ENCODE measurements around the gene GUCY2F.

Gene GUCY2F

DNA sequence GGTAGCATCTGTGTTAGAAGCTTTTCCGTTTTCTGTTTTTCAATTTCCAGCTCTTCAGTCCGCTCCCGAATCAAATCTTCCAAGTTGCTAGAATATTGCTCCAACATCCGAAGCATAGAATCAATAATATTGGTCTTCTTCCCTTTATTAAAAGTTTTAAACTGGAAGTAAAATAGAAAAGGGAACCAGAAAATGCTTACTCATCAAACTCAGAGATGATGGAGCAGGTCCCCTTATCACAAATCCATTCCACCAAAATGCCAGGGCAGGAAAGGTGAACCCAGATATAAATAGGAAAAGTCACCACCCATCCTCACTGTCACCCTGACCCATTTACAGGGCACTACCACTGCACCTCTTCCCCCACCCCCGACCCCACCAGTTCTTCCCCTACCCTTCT is 89.0 kb downstream of the GUCY2F start:
- no peak for DNase-seq

DNA sequence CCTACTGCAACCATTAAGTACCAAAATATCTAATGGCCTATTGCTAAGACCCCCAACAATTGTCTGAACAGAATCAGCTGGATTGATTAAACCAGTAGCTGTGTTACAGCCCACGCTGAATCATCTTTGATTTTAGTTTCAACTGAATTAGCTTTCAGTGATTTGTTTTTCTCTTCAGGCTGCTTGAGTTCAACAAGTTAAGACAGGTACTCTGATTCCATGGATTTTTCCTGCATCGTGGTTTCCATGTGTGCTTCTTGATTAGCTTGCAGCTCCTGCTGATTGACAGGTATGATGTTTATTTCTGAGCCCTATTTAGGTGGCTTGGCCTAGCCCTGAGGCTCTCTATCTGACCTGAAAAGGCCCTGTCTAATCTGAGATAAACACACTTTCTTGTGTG is 91.3 kb downstream of the GUCY2F start:
- DNase-seq: no peak

DNA sequence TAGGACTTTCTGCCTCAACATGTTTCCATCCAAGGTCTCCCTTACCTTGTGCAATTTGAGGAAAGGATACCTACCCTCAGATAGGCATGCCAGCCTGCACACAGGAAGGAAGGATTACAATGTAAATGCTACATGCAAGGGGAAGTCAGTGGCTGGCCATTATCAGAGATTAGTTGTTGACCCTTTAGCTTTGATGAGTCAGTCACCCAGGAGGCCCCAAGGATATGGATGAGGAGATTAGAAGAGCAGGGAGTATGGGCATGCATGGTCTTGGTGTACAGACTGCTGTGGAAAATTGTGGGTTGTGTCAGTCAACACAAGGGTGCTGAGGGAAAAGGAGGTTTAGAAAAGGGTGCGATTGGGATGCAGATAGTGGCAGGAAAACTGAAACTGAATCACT is 92.0 kb downstream of the GUCY2F start:
- DNase-seq: no peak

DNA sequence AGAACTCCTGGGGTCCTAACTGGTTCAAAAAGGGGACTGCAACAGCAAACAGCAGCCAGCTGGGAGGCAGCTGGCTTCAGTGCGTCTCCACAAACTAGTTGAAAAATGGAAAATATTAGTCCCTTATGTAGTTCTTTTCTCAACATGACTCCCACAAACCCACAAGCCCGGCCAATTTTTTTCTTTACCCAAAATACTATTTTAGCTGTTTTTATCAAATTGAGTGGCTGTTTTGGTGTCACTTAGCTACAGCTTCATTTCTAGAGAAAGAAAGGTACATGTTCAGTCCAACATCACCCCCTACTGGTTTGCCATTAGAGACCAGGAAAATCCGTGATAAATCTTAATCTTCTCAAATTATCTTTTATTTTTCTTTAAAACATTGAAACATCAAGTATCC is 97.2 kb downstream of the GUCY2F start:
- peak; percentile 43 to 65 (median 63) for DNase-seq

DNA sequence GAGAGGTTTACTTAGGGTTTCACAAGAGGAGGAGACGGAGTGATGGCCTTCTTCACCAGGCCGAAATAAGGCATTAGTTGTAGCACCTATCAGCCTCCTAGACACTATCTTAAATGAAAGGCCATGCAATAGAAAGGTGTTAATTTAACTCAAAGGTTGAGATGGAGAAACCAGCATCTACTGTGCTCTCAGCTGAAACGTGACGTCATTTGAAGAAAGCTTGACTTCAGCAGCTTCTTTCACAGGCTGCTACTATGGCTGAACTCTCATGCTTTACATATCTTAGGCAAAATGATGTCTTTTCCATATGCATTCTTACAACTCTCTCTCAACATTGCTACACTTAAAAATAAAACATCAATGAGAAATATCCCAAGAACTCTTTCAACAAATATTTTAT is 99.6 kb downstream of the GUCY2F start:
- no peak for DNase-seq

DNA sequence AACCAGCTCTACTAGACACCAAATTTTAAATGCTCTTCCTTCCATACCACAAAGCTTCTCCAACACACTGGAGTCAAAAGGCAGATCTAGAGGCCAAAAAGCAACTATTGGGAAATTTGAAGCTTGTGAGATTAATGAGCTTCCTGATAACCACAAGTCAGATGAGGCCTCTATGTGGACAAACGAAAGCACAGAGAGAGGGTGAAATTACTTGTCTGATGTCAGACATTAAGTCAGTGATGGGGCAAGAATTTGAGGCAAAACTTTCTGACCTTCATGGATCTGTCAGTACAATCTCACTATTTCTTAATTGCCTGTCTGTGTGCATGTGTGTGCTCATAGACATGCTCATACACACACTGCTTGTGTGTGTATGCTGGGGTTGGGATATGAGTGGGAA is 103.6 kb downstream of the GUCY2F start:
- DNase-seq: peak; percentile 38 to 55 (median 52)

DNA sequence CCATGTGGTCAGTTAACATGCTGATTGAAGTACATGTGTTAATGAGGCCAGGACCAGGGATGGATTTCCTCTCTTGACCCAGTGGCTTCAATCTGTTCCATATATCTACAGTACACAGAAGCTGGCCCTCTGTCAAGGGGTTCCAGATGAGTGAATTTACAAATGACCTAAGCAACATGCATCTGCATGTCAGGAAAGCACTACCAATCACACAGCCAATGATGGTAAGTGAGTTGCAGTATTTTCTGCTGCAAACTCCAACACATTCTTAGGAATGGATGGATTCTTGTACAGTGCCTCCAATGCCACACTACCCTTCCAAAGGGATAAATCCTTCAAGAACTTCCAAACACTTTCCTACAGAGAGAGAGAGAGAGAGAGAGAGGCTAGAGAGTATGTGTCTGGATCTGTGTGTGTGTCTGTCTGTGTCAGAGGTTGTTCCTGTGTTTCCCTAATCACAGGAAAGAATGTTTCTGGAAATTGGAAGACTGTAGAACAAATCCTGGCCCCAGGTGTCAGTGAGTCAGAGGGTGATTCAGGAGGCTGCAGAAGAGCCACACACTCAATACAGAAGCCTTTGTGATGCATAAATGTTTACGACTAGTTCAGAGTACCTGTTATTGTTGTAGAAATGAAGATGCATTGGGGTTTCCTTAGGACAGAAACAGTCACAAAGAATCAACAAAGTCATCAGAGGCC is 107.5 kb downstream of the GUCY2F start:
- DNase-seq: no peak

DNA sequence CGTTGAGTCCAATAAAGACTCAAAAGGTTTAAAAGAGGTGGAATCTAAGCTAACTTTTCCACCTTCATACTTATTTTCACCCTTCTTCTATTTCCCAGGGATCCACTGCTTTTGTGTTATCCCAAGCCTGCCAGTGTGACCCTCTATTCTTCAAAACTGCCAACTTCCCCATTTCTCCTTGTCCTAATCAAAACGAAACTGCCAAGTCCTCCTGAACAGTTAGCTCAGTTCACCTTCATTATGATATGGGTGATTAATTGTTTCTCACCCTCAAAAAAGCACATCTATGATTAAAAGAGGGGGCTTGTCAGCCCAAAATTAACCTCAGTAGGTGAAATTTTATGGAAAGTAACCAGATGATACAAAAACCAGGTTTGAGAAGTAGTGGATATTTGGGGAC is 108.4 kb downstream of the GUCY2F start:
- peak in 1 of 3 donors; percentile 37 for DNase-seq

DNA sequence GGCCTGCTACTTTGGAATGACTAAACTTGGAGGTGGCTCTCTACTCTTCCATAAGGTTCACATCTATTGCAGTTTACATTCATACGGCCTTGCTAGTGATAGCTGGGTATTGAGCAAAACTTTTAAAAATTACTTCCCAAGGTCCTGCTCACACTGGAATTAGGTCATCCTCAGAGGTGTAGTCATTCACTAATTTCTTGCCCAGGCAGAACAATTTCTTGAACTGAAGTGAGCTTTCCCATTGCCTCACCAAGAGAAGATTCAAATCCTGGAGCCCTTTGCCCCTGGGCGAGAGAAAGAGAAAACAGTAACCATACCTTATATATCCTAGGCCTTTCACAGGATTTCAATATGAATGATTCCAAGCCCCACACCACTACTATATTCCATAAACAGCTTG is 109.2 kb downstream of the GUCY2F start:
- DNase-seq: no peak

DNA sequence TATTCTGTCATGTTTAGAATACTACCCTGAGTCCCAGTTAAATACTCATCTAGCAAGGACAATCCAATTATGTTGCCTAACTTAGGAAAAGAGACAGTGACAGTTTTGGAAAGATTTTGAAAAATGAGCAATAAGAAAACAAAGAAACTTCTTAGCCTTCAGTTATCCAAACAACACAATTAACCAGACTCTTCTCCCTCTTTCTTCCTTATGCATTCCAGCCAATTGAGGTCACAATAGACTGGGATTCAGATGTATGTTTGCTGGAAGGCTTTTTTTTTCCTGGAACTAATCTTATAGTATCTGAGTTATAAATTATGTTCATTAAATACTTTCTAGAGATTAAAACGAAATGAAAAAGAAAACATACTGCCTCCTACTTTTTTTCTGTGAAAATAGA is 109.6 kb downstream of the GUCY2F start:
- DNase-seq: no peak

DNA sequence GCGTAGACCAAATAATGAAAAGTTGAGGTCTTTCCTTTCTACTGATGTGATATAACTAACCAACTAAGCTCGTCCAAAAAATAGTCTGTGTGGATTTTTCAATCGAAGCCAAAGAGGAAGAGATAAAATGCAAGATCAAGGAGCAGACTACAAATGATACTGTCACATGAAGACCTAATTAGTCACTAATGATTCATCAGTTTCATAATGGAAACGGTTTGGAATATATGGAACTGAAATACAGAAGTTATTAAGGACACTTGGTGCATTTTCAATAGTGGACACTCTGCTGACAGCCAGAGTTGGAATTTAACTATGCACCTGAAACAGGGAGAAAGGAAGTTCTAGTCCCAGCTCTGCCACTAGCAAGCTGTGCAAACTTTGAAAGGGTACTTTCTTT is 119.8 kb downstream of the GUCY2F start:
- peak; percentile 51 to 91 (median 87) for DNase-seq

DNA sequence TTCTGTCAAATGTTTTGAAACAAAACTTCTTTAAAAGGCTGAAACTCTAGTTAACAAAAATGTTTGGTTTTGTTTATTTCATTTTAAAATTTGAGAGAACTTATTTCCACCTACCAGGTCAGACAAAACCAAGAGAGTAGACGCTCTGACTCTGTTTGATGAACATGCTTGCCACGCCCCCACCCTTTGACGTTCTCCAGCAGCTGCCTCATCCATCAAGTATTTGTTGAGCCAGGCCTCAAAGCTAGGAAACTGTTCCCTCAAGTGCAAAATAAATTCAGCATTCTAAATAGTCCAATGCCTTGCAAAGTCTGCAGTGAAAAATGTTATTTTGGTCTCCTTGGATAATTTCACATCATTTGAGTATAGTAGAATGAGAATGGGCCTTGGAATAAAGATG is 121.6 kb downstream of the GUCY2F start:
- DNase-seq: no peak

DNA sequence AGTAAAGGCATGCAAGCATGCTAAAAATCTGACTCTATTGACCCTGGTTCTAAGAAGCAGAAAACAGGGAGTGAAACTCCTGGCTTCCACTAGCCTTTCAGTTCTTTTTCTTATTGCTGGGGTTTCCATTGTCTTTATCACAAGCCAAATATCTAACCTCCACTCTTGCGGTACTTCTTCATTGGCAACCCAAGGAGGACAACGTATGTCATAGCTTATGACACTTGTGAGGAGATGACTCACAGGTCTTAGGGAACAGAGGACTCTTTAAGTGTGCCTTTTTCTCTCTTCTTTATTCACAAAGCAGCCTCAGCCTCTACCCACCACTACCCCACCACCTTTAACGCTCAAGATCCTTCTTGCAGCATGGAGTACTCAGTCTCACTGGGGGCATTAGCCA is 124.2 kb downstream of the GUCY2F start:
- peak; percentile 60 to 82 (median 78) for DNase-seq

DNA sequence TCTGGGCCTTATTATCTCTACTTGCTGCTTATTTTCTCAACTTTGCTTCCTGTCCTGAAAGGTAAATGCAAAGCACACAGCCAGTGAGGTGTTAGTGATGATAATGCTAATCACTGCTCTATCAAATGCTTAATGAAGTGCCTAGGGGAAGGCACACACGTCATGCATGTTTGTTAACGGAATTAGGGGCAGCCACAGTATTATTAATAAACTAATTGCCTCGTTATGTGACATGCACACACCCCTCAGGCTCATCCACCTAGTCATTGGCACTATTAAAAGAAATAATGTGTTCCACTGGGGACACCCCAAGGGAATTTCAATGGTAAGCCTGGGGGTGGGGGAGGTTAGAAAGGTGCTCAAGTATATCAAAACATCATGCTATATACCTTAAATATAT is 125.2 kb downstream of the GUCY2F start:
- no peak for DNase-seq

DNA sequence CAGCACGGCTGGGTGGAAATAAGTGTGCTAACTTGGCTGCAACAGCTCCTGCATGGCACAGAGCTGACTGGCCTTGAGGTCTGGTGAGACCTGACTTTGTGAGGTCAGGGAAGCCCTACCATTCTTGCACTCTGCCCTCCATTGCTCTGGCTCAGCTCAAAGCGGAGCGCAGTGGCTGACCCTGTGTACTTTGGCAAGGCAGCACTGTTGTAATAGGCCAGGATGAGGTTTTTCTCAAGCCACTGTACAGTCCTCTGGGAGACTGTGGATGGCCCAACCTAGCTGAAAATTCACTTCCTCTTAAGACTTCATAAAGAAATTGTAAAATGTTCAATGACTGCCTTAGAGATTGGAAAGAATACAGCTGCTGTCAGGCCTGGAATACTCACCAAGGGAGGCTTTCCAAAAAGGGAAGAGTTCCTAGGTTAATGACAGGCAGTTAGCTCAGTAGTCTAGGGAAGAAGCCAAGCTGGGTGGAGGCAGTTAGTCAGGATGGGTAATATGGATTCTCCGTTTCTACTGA is 129.8 kb downstream of the GUCY2F start:
- DNase-seq: peak; percentile 38 to 43 (median 42)

DNA sequence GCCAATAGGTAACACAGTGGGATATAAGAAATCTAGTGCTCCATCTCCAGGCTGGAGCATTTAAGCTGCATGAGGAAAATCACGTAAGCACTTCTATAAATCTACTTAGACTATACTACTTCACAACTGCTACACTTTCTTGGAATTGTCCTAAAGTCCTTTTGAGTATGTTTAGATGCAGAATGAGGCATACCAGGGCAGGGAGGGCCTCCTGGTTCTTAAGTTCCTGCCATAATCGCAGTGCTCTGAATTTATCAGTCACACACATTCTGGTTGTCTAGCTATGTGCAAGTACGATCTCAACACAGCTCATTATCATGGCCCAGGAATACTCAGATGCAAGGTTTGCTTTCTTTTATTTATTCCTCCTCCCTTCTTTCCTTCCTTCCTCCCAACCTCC is 130.3 kb downstream of the GUCY2F start:
- no peak for DNase-seq

DNA sequence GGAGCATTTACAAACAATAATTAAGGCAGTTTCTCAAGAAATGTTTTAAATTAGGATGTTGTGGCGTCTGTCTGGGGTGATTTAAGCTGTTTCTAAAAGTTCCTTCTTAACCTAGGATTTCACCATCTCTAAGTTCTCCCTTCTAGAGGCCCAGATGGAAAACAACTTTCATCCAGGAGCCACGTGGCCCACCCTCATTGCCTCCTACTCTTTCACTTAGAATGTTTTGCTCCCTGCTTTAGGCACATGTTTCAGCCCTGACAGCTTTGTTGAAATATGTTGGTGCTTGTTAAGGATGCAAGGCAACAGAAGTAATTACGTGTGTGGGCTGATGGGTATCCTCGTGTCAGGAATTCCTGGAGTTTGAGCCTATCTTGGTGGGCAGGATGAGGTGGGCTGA is 131.3 kb downstream of the GUCY2F start:
- DNase-seq: peak; percentile 41 to 53 (median 49)

DNA sequence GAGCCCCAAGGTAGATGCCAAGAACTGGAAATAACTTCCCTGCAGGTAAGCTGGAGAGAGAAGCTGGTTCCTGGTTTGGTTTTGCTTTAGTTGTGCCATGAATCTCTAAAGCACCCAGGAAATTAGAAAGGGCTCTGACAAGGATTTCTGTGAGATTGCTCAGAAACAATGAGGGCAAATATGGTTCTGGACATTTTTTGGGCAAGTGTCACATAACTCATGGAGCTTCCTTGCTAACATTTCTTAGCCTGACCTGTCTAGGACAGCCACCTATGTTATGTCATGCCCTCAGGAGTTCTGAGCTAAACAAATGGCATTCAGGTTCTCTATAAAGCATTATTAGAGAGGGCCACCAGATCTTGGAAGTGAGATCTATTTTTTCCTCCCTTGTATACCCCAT is 131.8 kb downstream of the GUCY2F start:
- no peak for DNase-seq

DNA sequence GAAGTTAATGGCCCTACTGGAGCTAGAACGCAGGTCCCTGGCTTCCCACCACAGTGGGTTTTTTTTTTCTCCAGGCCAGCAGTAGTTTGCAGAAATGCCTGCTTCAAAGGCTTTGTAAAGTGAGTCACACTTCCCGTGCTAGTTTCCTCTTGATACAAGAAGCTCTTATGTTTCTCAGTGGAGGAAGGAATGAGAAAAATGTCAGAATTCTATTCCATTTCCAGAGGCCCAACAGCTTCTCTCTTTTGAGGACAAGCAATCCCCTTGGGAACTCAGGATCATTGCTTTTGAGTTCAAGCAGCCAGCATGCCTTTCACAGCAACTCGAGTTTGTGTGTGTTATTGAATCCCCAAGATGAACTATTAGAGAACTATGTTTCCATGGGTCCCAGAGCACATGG is 134.3 kb downstream of the GUCY2F start:
- DNase-seq: peak; percentile 56 to 72 (median 70)

DNA sequence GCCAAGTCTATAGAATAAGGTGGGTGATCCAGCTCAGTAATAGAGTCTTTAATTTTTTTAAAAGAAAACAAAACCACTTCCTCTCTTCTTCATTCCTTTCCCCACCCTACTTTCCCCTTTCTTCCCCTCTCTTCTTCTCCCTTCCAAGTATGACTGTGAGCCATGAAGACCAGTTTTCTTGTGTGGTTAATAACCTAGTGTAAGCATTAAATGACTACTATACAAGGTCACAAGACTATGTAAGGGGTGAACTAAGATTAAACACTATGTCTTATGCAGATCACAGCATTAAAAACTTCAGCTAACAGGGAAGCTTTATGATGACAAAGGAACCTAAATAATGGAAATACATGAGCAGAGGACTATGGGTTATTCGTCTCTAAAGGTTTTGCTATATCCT is 135.4 kb downstream of the GUCY2F start:
- peak; percentile 24 to 60 (median 58) for DNase-seq

DNA sequence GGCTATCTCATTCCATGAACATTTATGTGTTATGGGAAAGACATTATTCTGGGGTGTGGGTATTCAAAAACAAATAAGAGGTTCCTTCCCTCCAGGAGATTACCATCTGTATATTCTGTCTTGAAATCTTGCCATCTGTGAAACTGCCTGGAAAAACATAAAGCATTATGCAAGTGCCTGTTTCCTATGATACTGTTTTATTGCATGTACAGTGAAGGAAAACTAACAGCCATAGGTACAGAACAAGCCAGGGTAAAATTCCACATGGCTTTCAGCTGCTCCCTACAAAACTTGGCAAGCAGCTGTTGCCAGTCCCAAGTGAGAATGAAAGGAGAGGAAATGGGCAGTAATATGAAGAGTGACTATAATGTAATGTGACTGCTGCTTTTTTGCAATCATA is 136.0 kb downstream of the GUCY2F start:
- no peak for DNase-seq

DNA sequence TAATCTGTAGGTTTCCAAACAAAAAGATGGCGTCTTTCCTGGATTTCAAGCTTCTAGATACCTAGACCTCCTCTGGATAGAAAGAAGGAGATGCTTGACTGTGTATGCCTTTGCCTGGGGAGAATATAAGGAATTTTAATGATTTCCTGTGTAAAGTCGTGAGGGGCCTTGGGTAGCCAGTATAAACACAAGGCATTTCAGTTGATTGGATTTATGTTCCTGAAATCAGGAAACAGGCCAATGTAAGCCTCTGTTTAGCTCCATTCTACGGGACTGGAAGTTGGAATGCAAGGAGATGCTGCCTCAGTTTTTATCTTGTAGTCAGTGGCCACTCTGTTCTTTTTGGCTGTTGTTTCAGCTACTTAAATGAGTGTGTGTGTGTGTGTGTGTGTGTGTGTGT is 137.2 kb downstream of the GUCY2F start:
- no peak for DNase-seq

DNA sequence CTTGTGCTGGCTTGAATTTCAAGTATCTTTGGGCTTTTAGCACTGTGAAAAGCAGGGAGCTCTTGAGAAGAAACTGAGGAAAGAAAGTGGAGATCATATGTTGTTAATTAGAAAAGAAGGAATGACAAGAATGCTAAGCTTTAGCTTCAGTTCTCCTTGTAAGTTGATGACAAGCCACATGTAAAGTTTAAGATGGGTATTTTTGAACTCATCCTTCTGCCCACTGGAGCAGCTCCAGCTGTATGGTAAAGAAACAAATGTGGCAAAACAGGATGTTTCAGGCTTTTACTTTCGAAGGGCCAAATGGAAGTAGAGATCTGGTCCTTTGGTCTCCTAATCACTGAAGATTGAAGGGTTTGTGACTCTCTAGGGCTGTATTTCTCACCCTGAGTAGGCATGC is 137.8 kb downstream of the GUCY2F start:
- no peak for DNase-seq

DNA sequence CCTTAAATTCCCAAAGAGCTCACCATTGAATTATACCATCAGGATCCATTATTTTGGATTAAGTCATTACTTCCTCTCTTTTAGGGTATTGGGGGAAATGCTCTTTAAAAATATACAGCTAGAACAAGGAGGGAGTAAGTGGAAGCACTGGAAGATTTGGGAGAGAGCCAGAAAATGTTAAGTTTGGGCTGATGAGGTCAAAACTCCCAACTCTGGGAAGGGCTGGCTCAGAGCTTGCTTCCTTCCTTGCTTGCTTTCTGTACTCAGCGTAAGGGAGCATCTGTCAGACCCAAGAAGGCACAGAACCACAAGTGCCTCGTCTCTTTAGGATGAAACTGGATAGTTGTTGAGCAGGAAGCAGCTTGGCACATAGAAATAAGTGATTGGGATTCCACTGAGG is 138.2 kb downstream of the GUCY2F start:
- DNase-seq: peak in 1 of 3 donors; percentile 42

DNA sequence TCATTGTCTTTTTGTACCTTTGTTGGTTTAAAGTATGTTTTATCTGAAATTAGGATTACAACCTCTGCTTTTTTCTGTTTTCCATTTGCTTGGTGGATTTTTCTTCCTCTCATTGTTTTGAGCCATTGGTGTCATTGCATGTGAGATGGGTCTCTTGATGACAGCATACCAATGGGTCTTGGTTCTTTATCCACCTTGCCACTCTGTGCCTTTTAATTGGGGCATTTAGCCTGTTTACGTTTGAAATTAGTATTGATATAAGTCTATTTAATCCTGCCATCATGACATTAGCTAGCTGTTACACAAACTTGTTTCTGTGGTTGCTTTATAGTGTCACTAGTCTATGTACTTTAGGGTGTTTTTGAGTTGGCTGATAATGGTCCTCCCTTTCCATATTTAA is 145.7 kb downstream of the GUCY2F start:
- DNase-seq: no peak

Data from suppressor macrophage treated with lipopolysaccharide for 1 hour (primary cell).